ENCODE results near the gene HNRNPA2B1. TPM values are rescaled to one million over a fixed set of nuclear protein-coding genes. Genes with fewer than 3 reads are reported as not detected.
A peak's percentile ranks its signal among the peaks of the same experiment; 100 is the strongest.

The HNRNPA2B1 gene
- total RNA-seq (2014; rRNA removed; shearing (Covaris generic)) (258 and 406 TPM in 2 replicates), total RNA-seq (2022) (1,014 and 1,090 TPM in 2 replicates), Bru-seq, nascent RNA (percentile 100 among the genes with signal in this experiment), BruChase-seq, experiment 1, labeled RNA remaining after a 6-hour chase (percentile 100 among the genes with signal in this experiment), BruChase-seq, experiment 2, labeled RNA remaining after a 2-hour chase (percentile 100 among the genes with signal in this experiment)
- long read RNA-seq, full-length matches to known transcripts: 1,096 of 2,101 reads
- long read RNA-seq, partial matches to known transcripts: 829 of 2,101 reads
- long read RNA-seq, other reads (novel, unspliced or antisense): 176 of 2,101 reads

- peaks cover 87% of the 10 kb centered on the region for H3K36me3 ChIP-seq (ENCODE audit: insufficient read depth, low read length)
These were observed at the start of gene HNRNPA2B1 for GRCh38 chr7:26200444-26201246. Gene HNRNPA2B1, minus strand, starts transcription at chr7:26200746. Its CDS starts 169 bp downstream, at chr7:26200577.

DNA sequence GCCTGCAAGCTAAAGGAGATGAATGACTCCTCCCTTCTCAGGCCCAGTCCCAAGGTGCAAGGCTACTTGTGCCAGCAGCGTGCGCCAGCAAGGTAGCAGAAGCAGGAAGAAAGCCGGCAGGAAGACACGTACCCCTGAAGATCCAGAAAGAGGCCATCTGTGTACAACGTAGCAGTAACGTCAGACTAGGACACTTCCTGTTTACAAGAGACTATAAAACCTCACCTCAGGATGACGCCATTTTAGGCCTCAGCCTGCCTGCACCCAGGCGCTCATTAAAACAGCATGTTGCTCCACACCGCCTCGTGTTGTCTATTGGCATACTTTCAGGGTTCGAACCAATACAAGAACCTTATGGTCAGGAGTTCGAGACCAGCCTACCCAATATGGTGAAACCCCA lies 49.7 kb upstream of the HNRNPA2B1 start:
- Histone ChIP-seq H3K4me2 (ENCODE audit: low read length) (no peak overlapping the region), H3K9me3 (ENCODE audit: low read length) (no peaks in the 10 kb centered on the region), H3K4me1 (ENCODE audit: insufficient read depth, low read length, poor library complexity, severe bottlenecking) (no peaks in the 10 kb centered on the region), H3K4me3 (ENCODE audit: low read depth, low read length, poor library complexity, severe bottlenecking) (no peak overlapping the region), H3K36me3 (ENCODE audit: insufficient read depth, low read length) (no peaks in the 10 kb centered on the region), H3K79me2 (ENCODE audit: insufficient read depth, low read depth, low read length) (no peaks in the 10 kb centered on the region), H4K20me1 (ENCODE audit: insufficient read depth, low read length) (no peaks in the 10 kb centered on the region), H3K27ac (ENCODE audit: low read depth, low read length, poor library complexity, severe bottlenecking) (no peak overlapping the region), H3K9me2 (ENCODE audit: insufficient read depth, low read length) (no peaks in the 10 kb centered on the region), H2AFZ (ENCODE audit: low read length) (0 out of 2 replicates have a peak overlapping the region, but pooled peaks have one; percentile 31)
- POLR2A ChIA-PET: interaction anchor here (1.3 kb wide), 1 partner anchor 10 kb away, joined by 3 read pairs; no protein-coding TSS in a partner anchor
- intact Hi-C loops (cut with micrococcal nuclease; ENCODE audit: unreplicated experiment): no loop called here
- no peak for DNase-seq (ENCODE audit: low spot score)
- TF ChIP-seq EZH2phosphoT487 (IDR thresholded peaks at IDR 0.05; ENCODE audit: borderline replicate concordance, low read depth, low read length) (no peak), CTCF (conservative IDR thresholded peaks at IDR 0.05; ENCODE audit: low read length) (no peak)
- CTCF ChIA-PET (ENCODE audit: unreplicated experiment): no interaction called here
- no TSS peak for BruUV-seq (replicated peaks)

More at GRCh38 chr7:26200444-26201246, at the start of gene HNRNPA2B1:
- Histone ChIP-seq H3K79me2 (ENCODE audit: insufficient read depth, low read depth, low read length) (peaks cover 90% of the 10 kb centered on the region), H3K4me1 (ENCODE audit: insufficient read depth, low read length, poor library complexity, severe bottlenecking) (peaks cover 42% of the 10 kb centered on the region), H3K9me2 (ENCODE audit: insufficient read depth, low read length) (no peaks in the 10 kb centered on the region), H3K27ac (ENCODE audit: low read depth, low read length, poor library complexity, severe bottlenecking) (peak within 1 kb of the TSS; percentile 100), H3K9me3 (ENCODE audit: low read length) (no peaks in the 10 kb centered on the region), H2AFZ (ENCODE audit: low read length) (peak within 1 kb of the TSS; percentile 68; the same call in 1 of the 2 replicates), H4K20me1 (ENCODE audit: insufficient read depth, low read length) (peaks cover 73% of the 10 kb centered on the region), H3K4me3 (ENCODE audit: low read depth, low read length, poor library complexity, severe bottlenecking) (peak within 1 kb of the TSS; percentile 99), H3K4me2 (ENCODE audit: low read length) (peak within 1 kb of the TSS; percentile 93)
- TF ChIP-seq CTCF (conservative IDR thresholded peaks at IDR 0.05; ENCODE audit: low read length) (no peak), EZH2phosphoT487 (IDR thresholded peaks at IDR 0.05; ENCODE audit: borderline replicate concordance, low read depth, low read length) (no peak)
- DNase-seq (ENCODE audit: low spot score): peak; percentile 99
- BruUV-seq (replicated peaks): no TSS peak
- ChIA-PET POLR2A (interaction anchor here (0.5 to 4.4 kb wide), 16 partner anchors 9 to 241 kb away, joined by 3 to 26 read pairs (median 4); partner anchors contain the start of gene NFE2L3), CTCF (ENCODE audit: unreplicated experiment) (interaction anchor here (0.5 to 1.0 kb wide), 2 partner anchors 8 to 765 kb away, joined by 3 read pairs; no protein-coding TSS in a partner anchor)
- intact Hi-C loops (cut with micrococcal nuclease; ENCODE audit: unreplicated experiment): loop anchor here (1.0 to 5.0 kb wide), 6 partner anchors 48 to 233 kb away; partner anchors contain the start of gene NFE2L3

Data from OCI-LY7 (cell line).